Fibroblast of gingiva (primary cell): ENCODE results near the gene GOLGA8H.
"Not testable (repeated sequence)": the region's sequence is repeated elsewhere in the genome, so short reads cannot be mapped to it uniquely, and the experiment has no call there.

Experiments
- DNase-seq: peaks from one replicate; pipeline ENCODE4 v3.0.0-alpha.2; 2011; ENCODE audit warnings: low read depth

Gene GOLGA8H

GRCh38 chr15:30603796-30604195 lies at the start of gene GOLGA8H:
Gene GOLGA8H, plus strand, starts transcription at chr15:30604028. Its CDS starts 98 bp downstream, at chr15:30604126.
- DNase-seq = not testable (repeated sequence)

GRCh38 chr15:30566949-30567348 lies 36.9 kb upstream of the GOLGA8H start:
- DNase-seq = not testable (repeated sequence)

GRCh38 chr15:30573012-30573491 lies 30.8 kb upstream of the GOLGA8H start:
- DNase-seq = not testable (repeated sequence)

GRCh38 chr15:30579394-30579970 lies 24.3 kb upstream of the GOLGA8H start:
- not testable (repeated sequence) for DNase-seq

GRCh38 chr15:30580716-30581115 lies 23.1 kb upstream of the GOLGA8H start:
- not testable (repeated sequence) for DNase-seq

- not testable (repeated sequence) for DNase-seq
Measured at GRCh38 chr15:30598953-30599352, 4.9 kb upstream of the GOLGA8H start.

- DNase-seq = not testable (repeated sequence)
Measured at GRCh38 chr15:30612271-30612670, 8.4 kb downstream of the GOLGA8H start.

- peak; percentile 3 for DNase-seq
Measured at GRCh38 chr15:30621342-30621741, 17.5 kb downstream of the GOLGA8H start.

- peak; percentile 98 for DNase-seq
Measured at GRCh38 chr15:30625436-30626193, 21.8 kb downstream of the GOLGA8H start, which contains the start of gene ARHGAP11B. Gene ARHGAP11B, plus strand, starts transcription at chr15:30626128.

- not testable (repeated sequence) for DNase-seq
Measured at GRCh38 chr15:30626194-30626565, 22.4 kb downstream of the GOLGA8H start.

GRCh38 chr15:30626632-30627031 lies 22.8 kb downstream of the GOLGA8H start:
- DNase-seq = not testable (repeated sequence)

GRCh38 chr15:30650012-30650929 lies 46.4 kb downstream of the GOLGA8H start:
- peak; percentile 80 for DNase-seq

GRCh38 chr15:30661154-30661553 lies 57.3 kb downstream of the GOLGA8H start:
- not testable (repeated sequence) for DNase-seq
